Calu3 (cell line): Measurements from ENCODE around the gene SPRTN. TPM values are rescaled to one million over a fixed set of nuclear protein-coding genes. Genes with fewer than 3 reads are reported as not detected.

Experiments
- BruUV-seq: library from RNA; stranded (reverse); fragments of 400-500 nt; replicated peaks from 2 replicates; lab custom pipeline; 2021; lab: Mats Ljungman, UMichigan
- CTCF ChIA-PET: fragments of 300-600 bp; sonication (Branson Sonifier 250); formaldehyde crosslinking; loops from one replicate; lab custom pipeline; 2022; ENCODE audit warnings: antibody characterized with exemption; lab: Charles Lee
- DNase-seq: peaks from one replicate; pipeline ENCODE4 v3.0.0; 2022
- H3K27ac Mint-ChIP-seq: one replicate; pipeline ENCODE4 v1.8.0; 2022; ENCODE audit warnings: mixed read lengths; ENCODE audit not compliant: unreplicated experiment
- H3K27me3 Mint-ChIP-seq: one replicate; pipeline ENCODE4 v1.8.0; 2022; ENCODE audit warnings: mixed read lengths; ENCODE audit not compliant: unreplicated experiment
- H3K36me3 Mint-ChIP-seq: one replicate; pipeline ENCODE4 v1.8.0; 2022; ENCODE audit warnings: mild to moderate bottlenecking, moderate library complexity, mixed read lengths; ENCODE audit not compliant: insufficient read depth, unreplicated experiment
- H3K4me1 Mint-ChIP-seq: one replicate; pipeline ENCODE4 v1.8.0; 2022; ENCODE audit warnings: mild to moderate bottlenecking, low read depth, mixed read lengths; ENCODE audit not compliant: unreplicated experiment
- H3K4me3 Mint-ChIP-seq: one replicate; pipeline ENCODE4 v1.8.0; 2022; ENCODE audit warnings: mild to moderate bottlenecking, low read depth, moderate library complexity, mixed read lengths; ENCODE audit not compliant: unreplicated experiment
- H3K9me3 Mint-ChIP-seq: one replicate; pipeline ENCODE4 v1.8.0; 2022; ENCODE audit warnings: low read depth, mixed read lengths; ENCODE audit not compliant: unreplicated experiment
- intact Hi-C: fragments of 100-400 bp; cut with micrococcal nuclease; formaldehyde crosslinking; loops from one replicate; pipeline ENCODE4 v1.10.0; 2022; ENCODE audit not compliant: unreplicated experiment
- total RNA-seq: library from RNA; stranded (reverse); gene quantifications from 2 replicates; pipeline ENCODE4 v1.2.3, GENCODE V29; 2022
- TF ChIP-seq, protein P1 (sequence below): fragments of 200-600 bp; IDR thresholded peaks from one replicate; pipeline ENCODE4 v1.8.0; 2022; ENCODE audit warnings: antibody characterized with exemption; ENCODE audit not compliant: unreplicated experiment

Gene SPRTN
- total RNA-seq, 1 experiment from 2014 or later, result 17.4 TPM

DNA sequence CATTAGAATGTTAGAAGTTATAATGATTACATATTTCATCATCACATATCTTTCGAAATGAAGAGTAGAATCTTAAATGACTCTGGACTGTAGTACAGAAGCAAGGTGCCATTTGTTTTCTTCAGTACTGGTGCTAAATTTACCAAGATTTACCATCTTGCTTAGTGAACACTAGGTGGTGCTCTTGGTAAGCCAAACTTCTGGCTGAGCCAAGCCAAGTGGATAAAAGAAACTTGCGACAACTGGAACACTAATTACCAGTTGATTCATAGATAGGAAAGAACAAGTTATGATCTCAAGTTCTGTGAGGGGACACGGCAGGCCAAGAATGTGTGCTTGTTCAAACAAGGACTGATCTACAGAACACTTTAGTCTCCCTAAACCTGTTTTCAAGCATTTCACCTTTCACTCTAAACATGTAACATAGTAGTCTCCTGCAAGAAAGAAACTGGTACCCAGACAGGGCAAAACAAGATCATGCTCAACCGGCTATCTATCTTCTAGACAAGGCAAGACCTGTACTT lies 19.8 kb downstream of the SPRTN start:
- no peaks in the 10 kb centered on the region for H3K27me3 Mint-ChIP-seq
- TF ChIP-seq, protein P1, sequence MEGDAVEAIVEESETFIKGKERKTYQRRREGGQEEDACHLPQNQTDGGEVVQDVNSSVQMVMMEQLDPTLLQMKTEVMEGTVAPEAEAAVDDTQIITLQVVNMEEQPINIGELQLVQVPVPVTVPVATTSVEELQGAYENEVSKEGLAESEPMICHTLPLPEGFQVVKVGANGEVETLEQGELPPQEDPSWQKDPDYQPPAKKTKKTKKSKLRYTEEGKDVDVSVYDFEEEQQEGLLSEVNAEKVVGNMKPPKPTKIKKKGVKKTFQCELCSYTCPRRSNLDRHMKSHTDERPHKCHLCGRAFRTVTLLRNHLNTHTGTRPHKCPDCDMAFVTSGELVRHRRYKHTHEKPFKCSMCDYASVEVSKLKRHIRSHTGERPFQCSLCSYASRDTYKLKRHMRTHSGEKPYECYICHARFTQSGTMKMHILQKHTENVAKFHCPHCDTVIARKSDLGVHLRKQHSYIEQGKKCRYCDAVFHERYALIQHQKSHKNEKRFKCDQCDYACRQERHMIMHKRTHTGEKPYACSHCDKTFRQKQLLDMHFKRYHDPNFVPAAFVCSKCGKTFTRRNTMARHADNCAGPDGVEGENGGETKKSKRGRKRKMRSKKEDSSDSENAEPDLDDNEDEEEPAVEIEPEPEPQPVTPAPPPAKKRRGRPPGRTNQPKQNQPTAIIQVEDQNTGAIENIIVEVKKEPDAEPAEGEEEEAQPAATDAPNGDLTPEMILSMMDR, result peak; percentile 57
- H3K27ac Mint-ChIP-seq, result no peak overlapping the region
- H3K4me3 Mint-ChIP-seq, result no peak overlapping the region
- peak; percentile 33 for DNase-seq
- H3K9me3 Mint-ChIP-seq, result no peaks in the 10 kb centered on the region
- no TSS peak for BruUV-seq
- H3K36me3 Mint-ChIP-seq, result peaks cover 9% of the 10 kb centered on the region
- CTCF ChIA-PET, result interaction anchor here (0.6 to 1.1 kb wide), 4 partner anchors 21 to 376 kb away, joined by 3 to 7 read pairs (median 3); no protein-coding TSS in a partner anchor
- intact Hi-C loops, result loop anchor here (1.0 to 5.0 kb wide), 6 partner anchors 49 to 232 kb away; partner anchors contain the start of gene TSNAX
- H3K4me1 Mint-ChIP-seq, result no peaks in the 10 kb centered on the region

DNA sequence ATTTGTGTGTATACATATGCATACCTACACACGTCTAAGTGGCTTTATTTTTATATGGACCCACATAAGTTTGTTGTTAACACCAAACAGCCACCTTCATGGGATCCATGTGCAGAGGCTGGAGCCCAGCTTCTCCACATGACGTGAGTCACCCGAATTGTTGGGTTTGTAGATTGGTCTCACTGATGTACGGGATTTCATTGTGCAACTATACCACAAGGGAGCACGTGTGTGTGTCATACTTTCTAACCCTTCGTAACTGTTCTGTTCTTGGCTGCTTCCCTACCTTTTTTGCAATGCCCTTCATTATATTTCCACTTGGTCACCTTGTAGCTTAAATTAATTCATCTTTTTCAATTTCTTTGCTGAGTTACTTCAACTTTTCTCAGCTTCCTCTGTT lies 21.0 kb downstream of the SPRTN start:
- peaks cover 9% of the 10 kb centered on the region for H3K36me3 Mint-ChIP-seq
- no peaks in the 10 kb centered on the region for H3K27me3 Mint-ChIP-seq
- no peak for DNase-seq
- TF ChIP-seq, protein P1, result no peak
- no peaks in the 10 kb centered on the region for H3K9me3 Mint-ChIP-seq
- BruUV-seq, result no TSS peak
- CTCF ChIA-PET, result no interaction called here
- H3K4me3 Mint-ChIP-seq, result no peak overlapping the region
- H3K4me1 Mint-ChIP-seq, result no peaks in the 10 kb centered on the region
- intact Hi-C loops, result loop anchor here (5.0 kb wide), 2 partner anchors 48 to 168 kb away; partner anchors contain the start of gene TSNAX
- no peak overlapping the region for H3K27ac Mint-ChIP-seq

DNA sequence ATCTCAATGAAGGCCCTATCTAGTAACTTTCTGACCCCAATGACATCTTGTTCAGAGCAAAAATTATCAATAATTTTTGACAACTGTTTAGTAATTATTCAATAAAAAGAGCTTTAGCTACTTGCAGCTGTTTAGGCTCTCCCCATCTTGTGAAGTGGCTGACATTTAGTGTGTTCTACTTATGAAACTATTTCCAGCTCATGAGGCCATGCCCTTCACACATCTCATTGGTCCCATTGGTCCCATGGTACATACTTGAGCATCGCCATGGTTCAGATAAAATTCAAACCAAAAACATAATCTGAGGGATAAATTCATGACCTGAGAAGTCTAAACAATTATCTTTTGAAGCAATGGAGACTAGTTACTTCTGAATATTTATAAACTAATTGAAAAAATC lies 24.2 kb downstream of the SPRTN start:
- no peak overlapping the region for H3K4me3 Mint-ChIP-seq
- no peak for DNase-seq
- peaks cover 9% of the 10 kb centered on the region for H3K36me3 Mint-ChIP-seq
- TF ChIP-seq, protein P1, result no peak
- no peak overlapping the region for H3K27ac Mint-ChIP-seq
- no TSS peak for BruUV-seq
- intact Hi-C loops, result no loop called here
- no peaks in the 10 kb centered on the region for H3K27me3 Mint-ChIP-seq
- no peaks in the 10 kb centered on the region for H3K9me3 Mint-ChIP-seq
- H3K4me1 Mint-ChIP-seq, result no peaks in the 10 kb centered on the region
- CTCF ChIA-PET, result no interaction called here

DNA sequence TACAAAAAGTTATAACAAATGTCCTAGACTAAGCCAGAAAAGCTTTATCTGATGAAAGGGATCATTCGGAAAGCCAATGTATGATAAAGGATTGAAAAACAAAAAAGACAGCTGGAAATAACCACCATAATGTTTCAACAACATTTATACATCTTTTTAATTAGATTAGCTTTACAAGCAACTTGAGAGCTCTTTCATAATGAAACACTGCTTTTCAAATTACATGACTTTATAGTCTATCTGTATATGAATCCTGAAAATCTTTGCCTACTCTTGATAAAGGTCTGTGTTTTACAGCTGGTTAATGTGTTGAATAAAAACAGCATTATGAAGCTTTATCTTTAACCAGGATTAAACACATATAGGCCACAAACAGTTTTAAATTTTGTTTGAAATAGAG lies 25.5 kb downstream of the SPRTN start:
- Mint-ChIP-seq H3K27me3 (no peaks in the 10 kb centered on the region), H3K27ac (no peak overlapping the region), H3K9me3 (no peaks in the 10 kb centered on the region), H3K4me3 (no peak overlapping the region), H3K4me1 (no peaks in the 10 kb centered on the region), H3K36me3 (peaks cover 9% of the 10 kb centered on the region)
- BruUV-seq, result no TSS peak
- intact Hi-C loops, result no loop called here
- TF ChIP-seq, protein P1, result no peak
- CTCF ChIA-PET, result interaction anchor here (0.6 kb wide), 1 partner anchor 124 kb away, joined by 4 read pairs; no protein-coding TSS in a partner anchor
- no peak for DNase-seq
